Heart left ventricle (tissue), 13 donors: ENCODE data around the gene ECSCR.

Experiments
- CTCF ChIP-seq, 12 donors: fragments of 200-600 bp; sonication (generic) in 4 of 12; IDR thresholded peaks; one replicate each; pipeline versions ENCODE4 v1.5.0 to v1.8.0; 2018 to 2022; ENCODE audit warnings: antibody characterized with exemption in 12 of 12, mild to moderate bottlenecking in 5 of 12
- POLR2A ChIP-seq, 2 donors: fragments of 450-650 bp; IDR thresholded peaks; one replicate each; pipeline ENCODE4 v1.6.1; 2017; ENCODE audit warnings: antibody characterized with exemption in 2 of 2, mild to moderate bottlenecking in 2 of 2, moderate library complexity in 2 of 2
- donor health status: ischemic (EF 13 %, LVEDD 7.1; RV severe dilation, severe dysfunction).
- donor health status: DM: no; HTN: yes; CAD: no.
- donor health status: DM: no; HTN: no; CAD: no.
- donor health status: ischemic (EF 25% LVEDD 6.9; RV normal size, moderate dysfunction).
- donor health status: ischemic (EF 25% LVEDD 5.7; RV mildly dilated, moderate dysfunction).
- donor health status: ischemic (EF 35%, LVEDD 5.7; RV mildly dilated, moderate dysfunction).
- donor health status: nonischemic (EF 11% LVEDD 7.7; RV severe dilation, severe dysfunction).
- donor health status: DM: yes; HTN: yes; CAD: no.
- donor health status: PGD.
- donor health status: ischemic (EF 29% LVEDD 5.4; RV normal size, mild dysfunction).
- donor health status: nonischemic (EF 23%, LVEDD 6.1; RV moderate dilation, normal function).

- TF ChIP-seq POLR2A (IDR thresholded peaks at IDR 0.05) (no peak), CTCF (IDR thresholded peaks at IDR 0.05) (no peak)
Measured at GRCh38 chr5:139426203-139426885, 36.2 kb downstream of the ECSCR start.
